ENCODE data around the gene RPS2.

DNA sequence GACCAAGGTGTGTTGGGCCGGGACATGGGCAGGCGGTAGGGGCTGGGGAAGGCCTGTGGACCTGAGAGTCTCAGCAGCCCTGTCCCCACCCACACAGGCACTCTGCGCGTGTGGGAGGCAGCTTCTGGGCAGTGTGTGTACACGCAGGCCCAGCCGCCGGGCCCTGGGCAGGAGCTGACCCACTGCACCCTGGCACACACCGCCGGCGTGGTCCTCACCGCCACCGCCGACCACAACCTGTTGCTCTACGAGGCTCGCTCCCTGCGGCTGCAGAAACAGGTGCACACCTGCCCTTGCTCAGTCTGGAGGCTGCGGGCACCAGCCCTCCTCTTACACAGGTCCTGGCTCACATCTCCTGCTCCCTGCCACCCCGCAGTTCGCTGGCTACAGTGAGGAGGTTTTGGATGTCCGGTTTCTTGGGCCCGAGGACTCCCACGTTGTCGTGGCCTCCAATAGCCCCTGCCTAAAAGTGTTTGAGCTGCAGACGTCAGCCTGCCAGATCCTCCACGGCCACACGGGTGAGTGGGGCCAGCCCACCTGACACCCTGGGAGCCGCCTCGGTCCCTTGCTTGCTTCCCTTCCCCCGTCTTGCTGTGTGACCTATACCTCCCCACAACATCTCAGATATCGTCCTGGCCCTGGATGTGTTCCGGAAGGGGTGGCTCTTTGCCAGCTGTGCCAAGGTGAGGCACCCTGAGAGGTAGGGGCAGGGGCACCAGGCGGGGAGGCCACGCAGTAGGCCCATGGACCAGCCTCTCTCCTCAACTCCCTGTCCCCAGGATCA is 11.0 kb upstream of the RPS2 start:
- TF ChIP-seq POLR2A (IDR thresholded peaks at IDR 0.05) = no peak
- TF ChIP-seq, protein P1, sequence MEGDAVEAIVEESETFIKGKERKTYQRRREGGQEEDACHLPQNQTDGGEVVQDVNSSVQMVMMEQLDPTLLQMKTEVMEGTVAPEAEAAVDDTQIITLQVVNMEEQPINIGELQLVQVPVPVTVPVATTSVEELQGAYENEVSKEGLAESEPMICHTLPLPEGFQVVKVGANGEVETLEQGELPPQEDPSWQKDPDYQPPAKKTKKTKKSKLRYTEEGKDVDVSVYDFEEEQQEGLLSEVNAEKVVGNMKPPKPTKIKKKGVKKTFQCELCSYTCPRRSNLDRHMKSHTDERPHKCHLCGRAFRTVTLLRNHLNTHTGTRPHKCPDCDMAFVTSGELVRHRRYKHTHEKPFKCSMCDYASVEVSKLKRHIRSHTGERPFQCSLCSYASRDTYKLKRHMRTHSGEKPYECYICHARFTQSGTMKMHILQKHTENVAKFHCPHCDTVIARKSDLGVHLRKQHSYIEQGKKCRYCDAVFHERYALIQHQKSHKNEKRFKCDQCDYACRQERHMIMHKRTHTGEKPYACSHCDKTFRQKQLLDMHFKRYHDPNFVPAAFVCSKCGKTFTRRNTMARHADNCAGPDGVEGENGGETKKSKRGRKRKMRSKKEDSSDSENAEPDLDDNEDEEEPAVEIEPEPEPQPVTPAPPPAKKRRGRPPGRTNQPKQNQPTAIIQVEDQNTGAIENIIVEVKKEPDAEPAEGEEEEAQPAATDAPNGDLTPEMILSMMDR (IDR thresholded peaks at IDR 0.05) = no peak

Data from uterus (tissue), 2 donors.